SK-N-SH (cell line): ENCODE measurements around the gene DNAJC16.

Experiments used
- EP300 ChIP-seq, 2 experiments: IDR thresholded peaks; 2 replicates each; pipeline versions ENCODE4 v1.4.0 to v1.6.1; 2012; ENCODE audit warnings: borderline replicate concordance in 1 of 2, low read depth in 1 of 2, low read length in 1 of 2
- TF ChIP-seq, protein P1 (sequence below): fragments of 200-600 bp; sonication (generic); IDR thresholded peaks from 2 replicates; pipeline ENCODE4 v1.6.1; 2017; ENCODE audit warnings: antibody characterized with exemption, mild to moderate bottlenecking, moderate library complexity

DNA sequence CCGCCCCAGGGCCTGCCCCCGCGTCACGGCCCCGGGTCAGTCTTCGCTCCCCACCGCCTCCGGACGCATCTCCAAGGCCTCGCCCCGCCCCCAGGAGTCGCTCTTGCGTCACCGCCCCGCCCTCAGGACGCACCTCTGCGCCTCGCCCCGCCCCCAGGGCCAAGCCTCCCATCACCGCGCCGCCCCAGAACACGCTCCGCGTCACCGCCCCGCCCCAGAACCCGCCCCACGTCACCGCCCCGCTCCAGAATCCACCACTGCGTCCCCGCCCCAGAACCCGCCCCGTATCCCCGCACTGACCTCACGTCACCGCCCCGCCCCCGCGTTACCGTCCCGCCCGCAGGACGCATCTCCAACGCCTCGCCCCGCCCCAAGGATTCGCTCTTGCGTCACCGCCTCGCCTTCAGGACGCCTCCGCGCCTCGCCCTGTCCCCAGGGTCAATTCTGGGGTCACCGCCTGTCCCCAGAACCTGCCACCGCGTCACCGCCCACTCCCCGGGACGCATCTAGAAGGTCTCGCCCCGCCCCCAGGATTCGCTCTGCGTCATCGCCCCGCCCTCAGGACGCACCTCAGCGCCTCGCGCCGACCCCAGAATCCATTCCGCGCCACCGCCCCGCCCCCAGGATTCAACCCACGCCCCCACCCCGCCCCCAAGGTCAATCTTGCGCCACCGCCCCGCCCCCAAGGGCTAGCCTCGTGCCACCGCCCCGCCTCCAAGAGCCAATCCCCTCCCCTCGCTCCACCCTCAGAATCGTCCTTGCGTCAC, 2.2 kb upstream of the DNAJC16 start:
- TF ChIP-seq EP300 (IDR thresholded peaks at IDR 0.05; ENCODE audit: borderline replicate concordance in 1 of 2, low read depth in 1 of 2, low read length in 1 of 2) = no peak
- TF ChIP-seq, protein P1, sequence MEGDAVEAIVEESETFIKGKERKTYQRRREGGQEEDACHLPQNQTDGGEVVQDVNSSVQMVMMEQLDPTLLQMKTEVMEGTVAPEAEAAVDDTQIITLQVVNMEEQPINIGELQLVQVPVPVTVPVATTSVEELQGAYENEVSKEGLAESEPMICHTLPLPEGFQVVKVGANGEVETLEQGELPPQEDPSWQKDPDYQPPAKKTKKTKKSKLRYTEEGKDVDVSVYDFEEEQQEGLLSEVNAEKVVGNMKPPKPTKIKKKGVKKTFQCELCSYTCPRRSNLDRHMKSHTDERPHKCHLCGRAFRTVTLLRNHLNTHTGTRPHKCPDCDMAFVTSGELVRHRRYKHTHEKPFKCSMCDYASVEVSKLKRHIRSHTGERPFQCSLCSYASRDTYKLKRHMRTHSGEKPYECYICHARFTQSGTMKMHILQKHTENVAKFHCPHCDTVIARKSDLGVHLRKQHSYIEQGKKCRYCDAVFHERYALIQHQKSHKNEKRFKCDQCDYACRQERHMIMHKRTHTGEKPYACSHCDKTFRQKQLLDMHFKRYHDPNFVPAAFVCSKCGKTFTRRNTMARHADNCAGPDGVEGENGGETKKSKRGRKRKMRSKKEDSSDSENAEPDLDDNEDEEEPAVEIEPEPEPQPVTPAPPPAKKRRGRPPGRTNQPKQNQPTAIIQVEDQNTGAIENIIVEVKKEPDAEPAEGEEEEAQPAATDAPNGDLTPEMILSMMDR = no peak
